H4 (cell line): ENCODE results near the gene KRTAP5-7. TPM values are rescaled to one million over a fixed set of nuclear protein-coding genes. Genes with fewer than 3 reads are reported as not detected.

ENCODE experiments used
- total RNA-seq: library from RNA; depleted of rRNA; stranded (reverse); fragments of >200 nt; shearing (Covaris generic); gene quantifications from 2 replicates; pipeline ENCODE4 v1.2.3, GENCODE V29; 2014; rRNA removed

KRTAP5-7 gene
- total RNA-seq, 1 experiment from 2014 or later, result not detected

Other genes with a start within 250 kb of the KRTAP5-7 start
- gene DHCR7, start 78.9 kb upstream of the KRTAP5-7 start, total RNA-seq, result 46.5 and 47.4 TPM in 2 replicates
- 19.3 and 35.4 TPM in 2 replicates for gene NADSYN1, start 74.1 kb upstream of the KRTAP5-7 start, total RNA-seq
- gene KRTAP5-8, start 10.8 kb downstream of the KRTAP5-7 start, total RNA-seq, result not detected in 2 replicates
- not detected in 2 replicates for gene KRTAP5-9, start 21.2 kb downstream of the KRTAP5-7 start, total RNA-seq
- not detected in 2 replicates for gene KRTAP5-10, start 38.3 kb downstream of the KRTAP5-7 start, total RNA-seq
- not detected in 2 replicates for gene KRTAP5-11, start 55.6 kb downstream of the KRTAP5-7 start, total RNA-seq